ENCODE measurements around the gene ACLY.
"Not testable (repeated sequence)": the region's sequence is repeated elsewhere in the genome, so short reads cannot be mapped to it uniquely, and the experiment has no call there.

The ACLY gene

DNA sequence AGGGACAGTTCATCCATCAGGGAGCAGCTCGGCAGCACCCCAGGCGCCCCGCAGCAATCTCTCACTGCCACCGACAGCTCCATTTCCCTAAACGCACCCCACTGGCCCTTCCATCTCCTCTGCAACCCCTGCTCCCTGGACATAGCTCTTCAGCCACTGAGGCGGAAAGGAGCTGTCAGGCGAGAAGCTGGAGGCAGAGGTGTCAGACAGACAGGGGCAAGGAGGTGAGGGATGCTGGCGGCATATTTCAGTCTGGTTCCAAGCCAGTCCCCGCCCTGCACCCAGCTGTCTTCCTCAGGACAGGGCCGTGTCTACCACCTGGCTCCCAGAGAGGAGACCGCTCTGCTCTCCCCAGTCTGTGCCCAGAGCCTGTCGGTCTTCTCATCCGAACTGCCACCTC is 9.7 kb downstream of the ACLY start:
- DNase-seq: no peak

DNA sequence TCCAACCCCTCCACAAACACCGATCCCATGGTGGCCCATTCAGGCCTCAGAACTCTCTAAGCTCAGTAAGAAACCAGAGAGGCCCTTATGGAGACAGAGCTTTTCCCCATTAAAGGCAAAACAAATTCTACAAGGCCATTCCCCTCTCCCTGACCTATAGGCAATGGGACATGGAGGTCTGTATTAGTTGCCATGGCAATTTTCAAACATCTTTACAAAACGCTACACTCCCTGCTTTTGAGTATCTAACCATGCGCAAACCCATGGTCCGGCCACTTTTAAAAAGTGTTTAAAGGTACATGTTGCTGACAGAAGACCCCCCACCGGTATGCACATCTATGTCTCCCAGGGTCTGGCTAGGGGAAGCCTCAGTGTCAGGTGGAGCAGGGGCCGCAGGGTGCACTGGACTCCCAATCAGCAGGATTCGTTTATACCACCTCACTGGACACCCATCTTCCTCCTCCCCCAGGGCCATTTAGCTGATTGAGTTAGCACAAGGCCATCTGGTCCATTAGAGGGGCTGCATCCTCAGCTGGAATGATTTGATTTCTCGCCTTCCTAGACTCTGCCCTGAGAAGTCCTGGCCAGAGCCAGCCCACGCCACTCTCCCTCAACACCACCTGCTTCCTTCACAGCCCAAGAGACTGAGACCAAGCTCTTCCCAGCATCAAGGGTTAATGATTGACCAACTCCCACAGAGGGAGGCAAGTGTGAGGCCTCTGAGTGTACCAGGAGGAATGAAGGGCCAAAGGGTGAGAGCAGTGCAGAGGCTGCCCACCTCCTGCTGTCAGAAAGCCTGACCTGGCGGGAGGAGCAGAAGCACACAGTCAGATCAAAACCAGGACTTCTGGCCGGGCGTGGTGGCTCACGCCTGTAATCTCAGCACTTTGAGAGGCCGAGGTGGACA is 10.9 kb downstream of the ACLY start:
- no peak for DNase-seq

DNA sequence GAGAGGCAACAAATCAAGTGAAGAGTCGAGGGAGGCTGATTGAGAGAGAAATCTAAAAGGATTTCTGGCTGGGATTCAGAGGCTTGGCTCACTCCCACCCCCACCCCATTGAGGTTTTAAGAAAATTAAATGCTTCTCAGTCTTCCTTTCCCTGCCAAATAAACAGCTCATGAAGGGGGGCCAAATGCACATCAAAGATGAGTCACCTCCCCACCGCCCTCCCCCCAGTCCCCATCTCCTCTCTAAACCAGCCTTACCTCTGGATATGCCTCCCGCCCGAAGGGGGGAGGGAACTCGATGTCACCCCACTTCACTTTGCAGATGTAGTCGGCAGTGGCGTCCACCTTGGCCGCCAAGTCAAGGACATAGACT is 11.6 kb downstream of the ACLY start:
- no peak for DNase-seq

DNA sequence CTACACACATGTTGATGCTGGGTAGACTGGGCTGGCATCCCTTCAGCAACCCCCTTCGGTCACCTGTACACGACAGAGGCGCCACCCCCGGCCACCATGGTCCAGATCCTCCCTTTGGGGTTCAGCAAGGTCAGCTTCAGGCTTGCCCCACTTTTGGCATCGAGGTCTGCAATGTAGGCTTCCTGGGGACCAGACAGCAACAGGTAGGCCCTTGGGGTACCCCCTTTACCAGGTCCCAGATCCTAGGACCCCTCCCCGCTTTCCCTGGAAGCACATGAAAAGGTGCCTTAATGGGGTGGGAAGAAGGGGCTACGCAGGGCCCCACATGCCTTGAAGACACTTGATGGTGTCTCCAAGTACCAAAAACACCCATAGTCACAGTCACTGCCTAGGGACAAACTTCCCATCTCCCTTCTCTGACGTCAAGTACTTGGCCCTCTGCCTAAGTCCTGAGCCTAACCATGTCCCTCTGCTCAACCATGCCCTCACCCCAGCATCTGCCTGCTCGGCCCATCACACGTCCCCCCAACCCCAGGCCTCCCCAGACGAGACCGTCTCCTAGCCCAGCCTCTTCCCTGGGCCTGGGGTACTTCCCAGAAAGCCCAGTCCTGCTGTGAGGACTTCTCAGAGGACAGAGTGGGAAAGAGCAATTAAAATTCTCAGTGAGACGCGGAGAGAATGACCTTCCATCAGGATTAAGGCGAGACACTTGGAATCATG is 12.1 kb downstream of the ACLY start:
- no peak for DNase-seq

GRCh38 chr17:41905172-41905571 is 13.6 kb downstream of the ACLY start:
- DNase-seq: no peak

- DNase-seq: no peak
Observed at GRCh38 chr17:41904242-41904841, 14.4 kb downstream of the ACLY start.

- DNase-seq: no peak
Observed at GRCh38 chr17:41901646-41902045, 17.1 kb downstream of the ACLY start.

- no peak for DNase-seq
Observed at GRCh38 chr17:41896726-41897125, 22.0 kb downstream of the ACLY start.

DNA sequence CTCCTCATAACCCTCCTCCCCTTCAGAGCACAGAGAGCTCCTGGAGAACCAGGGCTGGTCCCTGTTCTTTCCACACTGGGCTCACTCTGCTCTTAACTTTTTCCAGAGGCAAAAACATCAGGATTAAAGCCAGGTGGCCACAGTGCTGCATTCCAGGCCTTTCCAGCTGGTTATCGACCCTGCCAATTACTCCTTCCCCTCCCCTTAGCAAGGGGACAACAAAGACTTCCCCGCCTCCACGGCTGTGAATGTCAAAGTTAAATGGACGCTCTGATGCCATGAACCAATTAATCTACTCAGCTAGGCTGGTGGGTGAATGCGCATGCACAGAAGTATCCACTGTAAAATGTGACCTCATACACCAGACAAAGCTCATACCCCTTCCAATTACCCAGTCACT is 23.1 kb downstream of the ACLY start:
- no peak for DNase-seq

DNA sequence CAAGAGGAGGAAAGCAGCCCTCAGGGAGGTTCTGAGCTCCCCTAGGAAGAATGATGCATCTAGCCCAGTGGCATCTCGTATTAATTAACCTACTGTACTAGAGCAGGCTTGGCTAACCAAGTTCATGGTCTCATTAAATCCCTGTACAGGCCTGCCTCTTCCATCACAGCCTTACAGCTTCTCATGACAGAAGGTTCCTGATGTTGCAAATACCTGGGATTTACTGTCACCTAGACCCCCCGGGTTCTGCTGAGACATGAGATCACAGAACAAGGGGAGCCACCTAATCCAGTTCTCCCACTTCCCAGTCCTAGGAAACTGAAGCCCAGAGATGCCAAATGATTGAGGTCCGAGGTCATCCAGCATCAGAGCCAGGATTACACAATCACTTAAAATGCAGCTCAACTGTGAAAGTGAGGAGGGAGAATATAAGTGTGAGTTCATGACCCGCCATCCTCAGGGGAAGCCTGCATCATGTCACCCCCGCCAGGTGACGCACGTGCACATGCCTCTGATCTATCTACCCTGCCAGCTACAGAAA is 23.9 kb downstream of the ACLY start:
- DNase-seq: no peak

GRCh38 chr17:41893384-41893783 is 25.4 kb downstream of the ACLY start:
- no peak for DNase-seq

GRCh38 chr17:41892021-41892376 is 26.8 kb downstream of the ACLY start:
- no peak for DNase-seq

DNA sequence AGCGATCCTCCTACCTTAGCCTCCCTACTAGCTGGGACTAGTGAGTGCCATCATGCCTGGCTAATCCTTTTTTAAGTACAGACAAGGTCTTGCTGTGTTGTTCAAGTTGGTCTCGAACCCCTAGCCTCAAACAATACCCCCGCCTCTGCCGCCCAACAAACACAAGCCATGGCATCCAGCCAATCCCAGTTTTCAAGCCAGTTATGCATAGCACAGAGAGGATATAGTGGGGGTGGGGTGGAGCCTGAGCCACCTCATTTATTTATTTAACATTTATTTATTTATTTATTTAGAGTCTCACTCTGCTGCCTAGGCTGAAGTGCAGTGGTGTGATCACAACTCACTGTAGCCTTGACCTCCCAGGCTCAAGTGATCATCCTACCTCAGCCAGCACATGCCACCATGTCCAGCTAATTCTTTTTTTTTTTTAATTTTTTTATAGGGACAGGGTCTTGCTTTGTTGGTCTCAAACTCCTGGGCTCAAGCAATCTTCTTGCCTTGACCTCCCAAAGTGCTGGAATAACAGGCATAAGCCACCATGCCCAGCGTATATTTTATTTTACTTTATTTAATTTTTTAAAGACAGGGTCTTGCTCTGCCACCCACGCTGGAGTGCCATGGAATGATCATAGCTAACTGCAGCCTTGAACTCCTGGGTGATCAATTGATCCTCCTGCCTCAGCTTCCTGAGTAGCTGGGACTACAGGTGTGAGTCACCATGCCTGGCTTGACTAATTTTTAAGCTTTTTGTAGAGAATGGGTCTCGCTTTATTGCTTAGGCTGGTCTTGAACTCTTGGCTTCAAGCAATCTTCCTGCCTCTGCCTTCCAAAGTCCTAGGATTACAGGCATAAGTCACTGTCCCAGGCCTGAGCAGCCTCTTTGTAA is 27.4 kb downstream of the ACLY start:
- DNase-seq: no peak

- DNase-seq: no peak
Observed at GRCh38 chr17:41888332-41888965, 30.3 kb downstream of the ACLY start.

GRCh38 chr17:41885733-41886132 is 33.0 kb downstream of the ACLY start:
- DNase-seq: no peak

- DNase-seq: no peak
Observed at GRCh38 chr17:41882756-41883155, 36.0 kb downstream of the ACLY start.

- no peak for DNase-seq
Observed at GRCh38 chr17:41880130-41880529, 38.6 kb downstream of the ACLY start.

DNA sequence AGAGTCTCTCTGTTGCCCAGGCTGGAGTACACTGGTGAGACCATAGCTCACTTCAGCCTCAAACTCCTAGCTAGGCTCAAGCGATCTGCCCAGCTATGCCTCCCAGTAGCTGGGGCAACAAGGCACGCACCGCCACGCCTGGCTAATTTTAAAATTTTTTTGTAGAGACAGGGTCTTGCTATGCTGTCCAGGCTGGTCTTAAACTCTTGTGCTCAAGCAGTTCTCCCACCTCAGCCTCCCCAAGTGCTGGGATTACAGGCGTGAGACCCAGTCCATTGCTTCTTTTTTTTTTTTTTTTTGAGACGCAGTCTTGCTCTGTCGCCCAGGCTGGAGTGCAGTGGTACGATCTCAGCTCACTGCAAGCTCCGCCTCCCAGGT is 44.5 kb downstream of the ACLY start:
- DNase-seq: not testable (repeated sequence)

GRCh38 chr17:41873559-41874292 is 45.0 kb downstream of the ACLY start:
- DNase-seq: no peak

- no peak for DNase-seq
Observed at GRCh38 chr17:41871789-41872188, 47.0 kb downstream of the ACLY start.

DNA sequence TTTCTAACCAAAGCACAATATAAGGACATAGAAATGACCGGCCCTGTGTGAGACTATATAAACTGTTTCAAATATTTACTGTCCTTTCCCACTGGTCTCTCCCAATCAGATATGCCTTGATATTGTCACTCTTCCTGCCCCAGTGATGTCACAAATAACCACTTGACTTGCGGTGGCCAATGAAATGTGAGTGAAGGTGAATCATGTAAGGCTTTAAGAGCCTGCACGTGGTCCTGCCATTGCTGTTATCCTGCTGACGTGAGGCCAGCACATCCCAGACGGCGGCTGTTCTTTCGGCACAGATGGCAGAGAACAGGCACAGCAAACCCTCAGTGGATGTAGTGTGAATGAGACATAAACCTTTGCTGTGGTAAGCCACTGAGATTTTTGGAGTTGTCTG is 48.1 kb downstream of the ACLY start:
- no peak for DNase-seq

GRCh38 chr17:41870097-41870496 is 48.7 kb downstream of the ACLY start:
- DNase-seq: no peak

Data from activated CD4-positive, CD25-positive, alpha-beta regulatory T cell treated with anti-CD3 and anti-CD28 coated beads, Interleukin-2, amount 50 U/mL, for 72 hours (primary cell).